Measurements from ENCODE around the gene MSX1. TPM values are rescaled to one million over a fixed set of nuclear protein-coding genes. Genes with fewer than 3 reads are reported as not detected.

MSX1 gene
- total RNA-seq, 1 experiment from 2014 or later: 59.9 TPM

DNA sequence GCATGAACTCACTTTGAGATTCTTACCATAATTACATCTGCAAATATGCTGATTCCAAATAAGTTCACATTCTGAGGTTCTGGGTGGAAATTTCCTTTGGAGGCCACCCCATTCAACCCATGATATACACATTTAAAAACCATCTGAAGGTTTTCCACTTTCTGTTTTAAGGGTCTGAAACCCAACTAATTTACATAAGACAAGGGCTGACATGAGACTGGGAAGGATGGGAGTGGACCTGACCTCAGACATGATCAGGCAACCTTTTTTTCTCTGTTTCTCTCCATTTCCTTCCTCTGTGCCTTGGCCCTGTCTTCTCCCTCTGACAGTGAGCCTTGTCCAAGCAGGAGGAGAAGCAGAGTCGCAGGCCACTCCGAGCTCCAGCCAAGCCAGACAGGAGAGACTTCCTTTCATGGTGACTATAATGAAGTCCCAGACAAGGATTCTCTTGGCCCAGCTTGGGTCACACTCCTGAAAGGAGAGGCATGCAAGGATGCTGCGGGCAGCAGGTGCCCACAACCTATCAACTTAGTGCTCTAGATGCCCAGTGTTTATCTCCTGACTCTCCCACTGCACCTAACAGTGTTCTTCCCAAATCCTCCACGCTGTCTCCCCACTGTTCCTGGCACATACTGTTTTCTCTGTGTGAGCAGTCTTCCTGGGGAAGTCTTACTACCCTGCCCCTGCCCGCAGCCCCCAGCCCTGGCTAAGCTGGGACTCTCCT, 39.9 kb downstream of the MSX1 start:
- RAD21 ChIA-PET (ENCODE audit: low non-redundant PET in 1 of 2, low total read pairs in 2 of 2, uncharacterized antibody in 2 of 2, unreplicated experiment in 2 of 2): no interaction called here
- BruUV-seq (replicated peaks): no TSS peak
- H3K9me3 ChIP-seq (ENCODE audit: control insufficient read depth in 1 of 2, insufficient read depth in 1 of 2, low read depth in 1 of 2, low read length in 2 of 2): no peaks in the 10 kb centered on the region
- H3K4me3 ChIP-seq (replicated peaks in 1 of 2; ENCODE audit: low read depth in 1 of 2, low read length in 2 of 2): no peak overlapping the region
- H3K4me2 ChIP-seq (ENCODE audit: low read length): no peak overlapping the region
- intact Hi-C loops (cut with micrococcal nuclease): no loop called here
- no peak overlapping the region for H3K9ac ChIP-seq (ENCODE audit: low read length)
- H3K9me2 ChIP-seq (ENCODE audit: insufficient read depth): 0 out of 2 replicates have a peak, but pooled peaks cover 2% of the 10 kb centered on the region
- H3K27me3 ChIP-seq (ENCODE audit: insufficient read depth, low read length): peaks cover 5% of the 10 kb centered on the region; the same call in 1 of the 2 replicates
- H2AFZ ChIP-seq (ENCODE audit: low read depth, low read length, poor library complexity, severe bottlenecking): no peak overlapping the region
- no peak for TF ChIP-seq FOSL1 (IDR thresholded peaks at IDR 0.05; ENCODE audit: low read depth)
- TF ChIP-seq SRF (IDR thresholded peaks at IDR 0.05; ENCODE audit: low read depth): no peak
- no peak for TF ChIP-seq ZNF274 (IDR thresholded peaks at IDR 0.05; ENCODE audit: low read depth, low read length)
- TF ChIP-seq SIN3A (IDR thresholded peaks at IDR 0.05; ENCODE audit: low read depth): no peak
- TF ChIP-seq TCF7L2 (IDR thresholded peaks at IDR 0.05; ENCODE audit: borderline replicate concordance, extremely low read depth, insufficient read depth, insufficient read length): no peak
- TF ChIP-seq YY1 (IDR thresholded peaks at IDR 0.05; ENCODE audit: extremely low read depth, insufficient replicate concordance, low read depth, low read length): no peak
- TF ChIP-seq, protein P1, sequence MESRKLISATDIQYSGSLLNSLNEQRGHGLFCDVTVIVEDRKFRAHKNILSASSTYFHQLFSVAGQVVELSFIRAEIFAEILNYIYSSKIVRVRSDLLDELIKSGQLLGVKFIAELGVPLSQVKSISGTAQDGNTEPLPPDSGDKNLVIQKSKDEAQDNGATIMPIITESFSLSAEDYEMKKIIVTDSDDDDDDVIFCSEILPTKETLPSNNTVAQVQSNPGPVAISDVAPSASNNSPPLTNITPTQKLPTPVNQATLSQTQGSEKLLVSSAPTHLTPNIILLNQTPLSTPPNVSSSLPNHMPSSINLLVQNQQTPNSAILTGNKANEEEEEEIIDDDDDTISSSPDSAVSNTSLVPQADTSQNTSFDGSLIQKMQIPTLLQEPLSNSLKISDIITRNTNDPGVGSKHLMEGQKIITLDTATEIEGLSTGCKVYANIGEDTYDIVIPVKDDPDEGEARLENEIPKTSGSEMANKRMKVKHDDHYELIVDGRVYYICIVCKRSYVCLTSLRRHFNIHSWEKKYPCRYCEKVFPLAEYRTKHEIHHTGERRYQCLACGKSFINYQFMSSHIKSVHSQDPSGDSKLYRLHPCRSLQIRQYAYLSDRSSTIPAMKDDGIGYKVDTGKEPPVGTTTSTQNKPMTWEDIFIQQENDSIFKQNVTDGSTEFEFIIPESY (IDR thresholded peaks at IDR 0.05; ENCODE audit: extremely low read depth, insufficient replicate concordance, low read length): no peak
- TF ChIP-seq JUND (IDR thresholded peaks at IDR 0.05): no peak
- TF ChIP-seq ELF1 (IDR thresholded peaks at IDR 0.05; ENCODE audit: borderline replicate concordance, low read depth): no peak
- TF ChIP-seq POLR2AphosphoS5 (IDR thresholded peaks at IDR 0.05; ENCODE audit: low read depth, low read length): no peak
- no peak for TF ChIP-seq CTCF (IDR thresholded peaks at IDR 0.05 in 2 of 3, conservative IDR thresholded peaks at IDR 0.05 in 1 of 3; ENCODE audit: borderline replicate concordance in 1 of 3, insufficient read depth in 1 of 3, low read depth in 2 of 3, low read length in 2 of 3)
- no peak for TF ChIP-seq CEBPB (IDR thresholded peaks at IDR 0.05; ENCODE audit: low read depth)
- TF ChIP-seq MAX (IDR thresholded peaks at IDR 0.05): no peak
- TF ChIP-seq EZH2 (IDR thresholded peaks at IDR 0.05): no peak
- no peak for TF ChIP-seq ZFX (IDR thresholded peaks at IDR 0.05)
- TF ChIP-seq ATF3 (IDR thresholded peaks at IDR 0.05): no peak
- TF ChIP-seq EGR1 (IDR thresholded peaks at IDR 0.05; ENCODE audit: low read depth): no peak
- TF ChIP-seq SP1 (IDR thresholded peaks at IDR 0.05; ENCODE audit: low read depth): no peak
- TF ChIP-seq CBX3 (IDR thresholded peaks at IDR 0.05; ENCODE audit: low read depth): no peak
- TF ChIP-seq EZH2phosphoT487 (IDR thresholded peaks at IDR 0.05; ENCODE audit: borderline replicate concordance): no peak
- CTCF ChIA-PET: no interaction called here
- no peaks in the 10 kb centered on the region for H3K4me1 ChIP-seq (ENCODE audit: control insufficient read depth in 1 of 2, insufficient read depth in 2 of 2, low read length in 2 of 2)
- POLR2A ChIA-PET: no interaction called here
- ATAC-seq (no peak), DNase-seq (ENCODE audit: low read depth, low spot score) (no peak)
- no peaks in the 10 kb centered on the region for H3K79me2 ChIP-seq (ENCODE audit: insufficient read depth, low read length)
- H4K20me1 ChIP-seq (ENCODE audit: insufficient read depth): no peaks in the 10 kb centered on the region
- H3K27ac ChIP-seq (ENCODE audit: low read depth, low read length): no peak overlapping the region
- H3K36me3 ChIP-seq (ENCODE audit: control insufficient read depth in 1 of 2, insufficient read depth in 2 of 2, low read length in 2 of 2): no peaks in the 10 kb centered on the region

Data from HCT116 (cell line).